HCT116 (cell line): ENCODE data around the gene CCDC70. TPM values are rescaled to one million over a fixed set of nuclear protein-coding genes. Genes with fewer than 3 reads are reported as not detected.

Experiments used
- ATAC-seq: fragments of 200-7000 bp; cut with Tn5 transposase; 2 replicates; pipeline ENCODE4 v1.9.1; 2020; ENCODE audit warnings: mild to moderate bottlenecking, moderate library complexity
- BruUV-seq: library from RNA; stranded (reverse); fragments of 400-500 nt; replicated peaks from 2 replicates; lab custom pipeline; 2021; lab: Mats Ljungman, UMichigan
- CTCF ChIA-PET: fragments of 300-600 bp; sonication (Branson Sonifier 250); formaldehyde crosslinking; loops from one replicate; lab custom pipeline; 2021; ENCODE audit warnings: antibody characterized with exemption; lab: Charles Lee
- POLR2A ChIA-PET: fragments of 300-600, 350-600 bp; sonication (Branson Sonifier 250); formaldehyde crosslinking; loops from one replicate; lab custom pipeline; 2021; ENCODE audit warnings: antibody characterized with exemption; lab: Charles Lee
- RAD21 ChIA-PET, 2 experiments: fragments of 300-600 bp; sonication (Branson Sonifier 250); formaldehyde crosslinking; loops; one replicate each; lab custom pipeline; 2023; ENCODE audit warnings: low total read pairs in 2 of 2; ENCODE audit not compliant: uncharacterized antibody in 2 of 2, unreplicated experiment in 2 of 2, low non-redundant PET in 1 of 2; lab: Charles Lee
- DNase-seq: peaks from one replicate; pipeline ENCODE4 v3.0.0-alpha.2; 2010; ENCODE audit warnings: low read depth, low spot score
- H2AFZ ChIP-seq: fragments of 200-600 bp; shearing (Covaris generic), sonication (generic); 2 replicates; pipeline ENCODE4 v1.6.1; 2017; ENCODE audit warnings: low read depth, mixed run types, mixed read lengths, antibody characterized with exemption, low read length; ENCODE audit not compliant: poor library complexity, severe bottlenecking
- H3K27ac ChIP-seq: 2 replicates; pipeline ENCODE4 v1.5.1; 2012; ENCODE audit warnings: low read depth, low read length
- H3K27me3 ChIP-seq: fragments of 200-600 bp; sonication (generic); 2 replicates; pipeline ENCODE4 v1.6.1; 2016; ENCODE audit warnings: mixed run types, low read length, mixed read lengths; ENCODE audit not compliant: insufficient read depth
- H3K36me3 ChIP-seq, 2 experiments: fragments of 200-500 bp in 1 of 2; fragments of 200-600 bp in 1 of 2; sonication (Bioruptor generic) in 1 of 2; sonication (generic) in 1 of 2; 2 replicates each; pipeline versions ENCODE4 v1.5.1 to v1.6.1; 2014 to 2016; ENCODE audit warnings: low read length in 2 of 2, inconsistent platforms in 1 of 2, mixed read lengths in 1 of 2, mixed run types in 1 of 2; ENCODE audit not compliant: insufficient read depth in 2 of 2, control insufficient read depth in 1 of 2
- H3K4me1 ChIP-seq, 2 experiments: fragments of 200-600 bp in 1 of 2; sonication (generic) in 1 of 2; 2 replicates each; pipeline versions ENCODE4 v1.5.1 to v1.6.1; 2012 to 2017; ENCODE audit warnings: low read length in 2 of 2, inconsistent platforms in 1 of 2, mild to moderate bottlenecking in 1 of 2, mixed read lengths in 1 of 2, mixed run types in 1 of 2, moderate library complexity in 1 of 2; ENCODE audit not compliant: insufficient read depth in 2 of 2, control insufficient read depth in 1 of 2
- H3K4me2 ChIP-seq: fragments of 200-600 bp; sonication (generic); 2 replicates; pipeline ENCODE4 v1.6.1; 2017; ENCODE audit warnings: mixed run types, low read length, mixed read lengths
- H3K4me3 ChIP-seq, 2 experiments: fragments of 200-600 bp in 1 of 2; sonication (generic) in 1 of 2; replicated peaks in 1 of 2; 2 replicates each; pipeline ENCODE4 v1.5.1; 2011 to 2016; ENCODE audit warnings: low read length in 2 of 2, control low read depth in 1 of 2, low read depth in 1 of 2, mild to moderate bottlenecking in 1 of 2, mixed read lengths in 1 of 2, mixed run types in 1 of 2
- H3K79me2 ChIP-seq: fragments of 200-600 bp; sonication (generic); 2 replicates; pipeline ENCODE4 v1.6.1; 2017; ENCODE audit warnings: mild to moderate bottlenecking, mixed run types, low read length, moderate library complexity, mixed read lengths; ENCODE audit not compliant: insufficient read depth
- H3K9ac ChIP-seq: fragments of 200-600 bp; sonication (generic); 2 replicates; pipeline ENCODE4 v1.6.1; 2016; ENCODE audit warnings: low read length, mixed read lengths
- H3K9me2 ChIP-seq: fragments of 200-600 bp; sonication (generic), shearing (Covaris generic); 2 replicates; pipeline ENCODE4 v1.6.1; 2017; ENCODE audit warnings: mixed run types, mild to moderate bottlenecking, moderate library complexity; ENCODE audit not compliant: insufficient read depth
- H3K9me3 ChIP-seq, 2 experiments: fragments of 200-500 bp in 1 of 2; fragments of 200-600 bp in 1 of 2; sonication (Bioruptor generic) in 1 of 2; sonication (generic) in 1 of 2; 2 replicates each; pipeline ENCODE4 v1.6.1; 2014 to 2017; ENCODE audit warnings: low read length in 2 of 2, mixed read lengths in 2 of 2, inconsistent platforms in 1 of 2, low read depth in 1 of 2, mild to moderate bottlenecking in 1 of 2, mixed run types in 1 of 2, moderate library complexity in 1 of 2; ENCODE audit not compliant: control insufficient read depth in 1 of 2, insufficient read depth in 1 of 2
- H4K20me1 ChIP-seq: fragments of 200-600 bp; sonication (generic), shearing (Covaris generic); 2 replicates; pipeline ENCODE4 v1.6.1; 2017; ENCODE audit warnings: mixed run types, mild to moderate bottlenecking, moderate library complexity; ENCODE audit not compliant: insufficient read depth
- ATF3 ChIP-seq: IDR thresholded peaks from 2 replicates; pipeline ENCODE4 v1.6.1; 2012
- CTCF ChIP-seq, 3 experiments: fragments of 200-600 bp in 1 of 3; sonication (generic) in 1 of 3; IDR thresholded peaks in 2 of 3; conservative IDR thresholded peaks in 1 of 3; 2 replicates each; pipeline ENCODE4 v1.5.1; 2012 to 2017; ENCODE audit warnings: low read depth in 2 of 3, low read length in 2 of 3, antibody characterized with exemption in 1 of 3, borderline replicate concordance in 1 of 3, control low read depth in 1 of 3, mild to moderate bottlenecking in 1 of 3, mixed read lengths in 1 of 3, mixed run types in 1 of 3, moderate library complexity in 1 of 3; ENCODE audit not compliant: insufficient read depth in 1 of 3
- ELF1 ChIP-seq: IDR thresholded peaks from 2 replicates; pipeline ENCODE4 v1.6.1; 2012; ENCODE audit warnings: low read depth, borderline replicate concordance
- EZH2 ChIP-seq: fragments of 200-600 bp; sonication (generic); IDR thresholded peaks from 2 replicates; pipeline ENCODE4 v1.6.1; 2017; ENCODE audit warnings: antibody characterized with exemption, mixed run types
- EZH2phosphoT487 ChIP-seq: fragments of 200-600 bp; IDR thresholded peaks from 2 replicates; pipeline ENCODE4 v1.6.1; 2018; ENCODE audit warnings: antibody characterized with exemption, borderline replicate concordance
- POLR2A ChIP-seq: IDR thresholded peaks from 2 replicates; pipeline ENCODE4 v1.7.0; 2011; ENCODE audit warnings: borderline replicate concordance; ENCODE audit not compliant: insufficient read depth, insufficient read length; ENCODE audit errors: extremely low read depth
- SIN3A ChIP-seq: IDR thresholded peaks from 2 replicates; pipeline ENCODE4 v1.6.1; 2012; ENCODE audit warnings: low read depth
- SP1 ChIP-seq: IDR thresholded peaks from 2 replicates; pipeline ENCODE4 v1.6.1; 2012; ENCODE audit warnings: low read depth
- SRF ChIP-seq: IDR thresholded peaks from 2 replicates; pipeline ENCODE4 v1.6.1; 2012; ENCODE audit warnings: low read depth
- TCF7L2 ChIP-seq: IDR thresholded peaks from 2 replicates; pipeline ENCODE4 v1.7.0; 2011; ENCODE audit warnings: borderline replicate concordance, inconsistent platforms; ENCODE audit not compliant: insufficient read depth, insufficient read length; ENCODE audit errors: extremely low read depth
- YY1 ChIP-seq: IDR thresholded peaks from 2 replicates; pipeline ENCODE4 v1.6.1; 2011; ENCODE audit warnings: low read length, low read depth, moderate library complexity, mild to moderate bottlenecking; ENCODE audit not compliant: insufficient replicate concordance; ENCODE audit errors: extremely low read depth
- ZNF274 ChIP-seq: fragments of 200-500 bp; sonication (Bioruptor generic); IDR thresholded peaks from 2 replicates; pipeline ENCODE4 v1.6.1; 2014; ENCODE audit warnings: mild to moderate bottlenecking, low read depth, low read length, inconsistent platforms
- intact Hi-C: fragments of 100-400 bp; cut with micrococcal nuclease; formaldehyde crosslinking; loops from 2 replicates; pipeline ENCODE4 v1.10.0; 2022
- total RNA-seq: library from RNA; stranded (reverse); gene quantifications from one replicate; pipeline ENCODE4 v1.2.1, GENCODE V29; 2021; ENCODE audit not compliant: unreplicated experiment
- TF ChIP-seq, protein P1 (sequence below): IDR thresholded peaks from 2 replicates; pipeline ENCODE4 v1.6.1; 2012; ENCODE audit warnings: low read depth

The CCDC70 gene
- total RNA-seq, 1 experiment from 2014 or later: not detected

DNA sequence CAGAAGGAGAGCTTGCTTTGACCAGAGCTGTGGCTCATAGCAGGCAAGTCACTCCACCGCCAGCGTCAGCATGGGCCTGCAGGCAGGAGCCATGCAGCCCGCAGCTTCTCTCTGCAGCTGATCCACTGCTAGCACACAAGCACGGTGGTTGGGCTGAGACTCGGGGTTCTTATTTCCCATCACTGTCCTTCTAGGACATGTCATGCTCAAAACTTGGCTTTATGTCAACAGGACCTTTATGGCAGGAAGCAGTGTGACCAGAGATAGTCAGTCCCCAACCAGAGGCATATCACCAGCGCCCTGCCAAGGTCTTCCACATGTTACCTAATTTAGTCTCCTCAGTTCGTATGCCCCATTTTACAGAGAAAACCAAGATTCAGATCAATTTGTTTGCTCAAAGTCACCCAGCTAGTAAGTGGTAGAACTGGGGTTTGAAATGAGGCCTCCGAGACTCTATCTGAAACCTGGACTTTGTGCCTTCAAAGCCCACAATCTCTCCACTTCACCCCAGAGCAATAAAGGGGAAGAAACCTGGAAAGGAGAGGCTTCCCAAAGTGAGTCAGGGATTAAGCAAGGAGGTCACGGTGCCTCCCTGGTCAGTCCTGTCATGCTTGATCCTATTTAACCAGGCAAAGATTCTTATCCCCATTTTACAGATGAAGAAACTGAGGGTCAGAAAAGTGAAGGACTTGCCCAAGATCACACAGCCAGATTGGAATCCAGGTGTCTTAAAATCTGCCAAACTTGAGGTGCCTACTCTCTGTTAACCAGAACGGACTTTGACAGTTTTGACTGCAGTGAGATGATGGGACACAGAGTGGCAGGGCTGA is 21.8 kb upstream of the CCDC70 start:
- Histone ChIP-seq H3K79me2 (no peaks in the 10 kb centered on the region), H3K9me3 (no peaks in the 10 kb centered on the region), H3K27ac (no peak overlapping the region), H3K9ac (no peak overlapping the region), H3K4me3 (no peak overlapping the region), H3K9me2 (no peaks in the 10 kb centered on the region), H4K20me1 (no peaks in the 10 kb centered on the region), H3K4me1 (peaks cover 0 to 4% of the 10 kb centered on the region in 2 experiments; a peak in 1 of 4 replicates), H2AFZ (no peak overlapping the region)
- intact Hi-C loops: no loop called here
- POLR2A ChIA-PET: no interaction called here
- CTCF ChIA-PET: interaction anchor here (0.9 kb wide), 1 partner anchor 611 kb away, joined by 4 read pairs; the partner anchor contains the start of gene VPS36
- no TSS peak for BruUV-seq
- TF ChIP-seq SRF (no peak), SIN3A (no peak), ELF1 (no peak), EZH2 (no peak), ATF3 (no peak), ZNF274 (no peak)
- TF ChIP-seq, all 23 proteins: peak for 0
- no peak for ATAC-seq
- no peak for DNase-seq
- RAD21 ChIA-PET: no interaction called here
- Histone ChIP-seq H3K36me3 (no peaks in the 10 kb centered on the region), H3K4me2 (no peak overlapping the region), H3K27me3 (no peaks in the 10 kb centered on the region)

- BruUV-seq: no TSS peak
- ChIA-PET RAD21 (no interaction called here), POLR2A (no interaction called here), CTCF (no interaction called here)
- DNase-seq (no peak), ATAC-seq (no peak)
- Histone ChIP-seq H3K4me2 (no peak overlapping the region), H4K20me1 (no peaks in the 10 kb centered on the region), H3K36me3 (no peaks in the 10 kb centered on the region), H3K79me2 (no peaks in the 10 kb centered on the region), H2AFZ (no peak overlapping the region), H3K27ac (no peak overlapping the region), H3K4me3 (no peak overlapping the region), H3K9me3 (no peaks in the 10 kb centered on the region), H3K9me2 (no peaks in the 10 kb centered on the region), H3K27me3 (no peaks in the 10 kb centered on the region), H3K9ac (no peak overlapping the region), H3K4me1 (peaks cover 3 to 14% of the 10 kb centered on the region in 2 experiments; a peak in 3 of 4 replicates)
- intact Hi-C loops: no loop called here
- TF ChIP-seq POLR2A: no peak
- no peak for TF ChIP-seq EZH2phosphoT487
- no peak for TF ChIP-seq CTCF (IDR thresholded peaks at IDR 0.05 in 2 of 3, conservative IDR thresholded peaks at IDR 0.05 in 1 of 3; ENCODE audit: borderline replicate concordance in 1 of 3, insufficient read depth in 1 of 3, low read depth in 2 of 3, low read length in 2 of 3)
- TF ChIP-seq, protein P1, sequence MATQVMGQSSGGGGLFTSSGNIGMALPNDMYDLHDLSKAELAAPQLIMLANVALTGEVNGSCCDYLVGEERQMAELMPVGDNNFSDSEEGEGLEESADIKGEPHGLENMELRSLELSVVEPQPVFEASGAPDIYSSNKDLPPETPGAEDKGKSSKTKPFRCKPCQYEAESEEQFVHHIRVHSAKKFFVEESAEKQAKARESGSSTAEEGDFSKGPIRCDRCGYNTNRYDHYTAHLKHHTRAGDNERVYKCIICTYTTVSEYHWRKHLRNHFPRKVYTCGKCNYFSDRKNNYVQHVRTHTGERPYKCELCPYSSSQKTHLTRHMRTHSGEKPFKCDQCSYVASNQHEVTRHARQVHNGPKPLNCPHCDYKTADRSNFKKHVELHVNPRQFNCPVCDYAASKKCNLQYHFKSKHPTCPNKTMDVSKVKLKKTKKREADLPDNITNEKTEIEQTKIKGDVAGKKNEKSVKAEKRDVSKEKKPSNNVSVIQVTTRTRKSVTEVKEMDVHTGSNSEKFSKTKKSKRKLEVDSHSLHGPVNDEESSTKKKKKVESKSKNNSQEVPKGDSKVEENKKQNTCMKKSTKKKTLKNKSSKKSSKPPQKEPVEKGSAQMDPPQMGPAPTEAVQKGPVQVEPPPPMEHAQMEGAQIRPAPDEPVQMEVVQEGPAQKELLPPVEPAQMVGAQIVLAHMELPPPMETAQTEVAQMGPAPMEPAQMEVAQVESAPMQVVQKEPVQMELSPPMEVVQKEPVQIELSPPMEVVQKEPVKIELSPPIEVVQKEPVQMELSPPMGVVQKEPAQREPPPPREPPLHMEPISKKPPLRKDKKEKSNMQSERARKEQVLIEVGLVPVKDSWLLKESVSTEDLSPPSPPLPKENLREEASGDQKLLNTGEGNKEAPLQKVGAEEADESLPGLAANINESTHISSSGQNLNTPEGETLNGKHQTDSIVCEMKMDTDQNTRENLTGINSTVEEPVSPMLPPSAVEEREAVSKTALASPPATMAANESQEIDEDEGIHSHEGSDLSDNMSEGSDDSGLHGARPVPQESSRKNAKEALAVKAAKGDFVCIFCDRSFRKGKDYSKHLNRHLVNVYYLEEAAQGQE: no peak
- TF ChIP-seq SP1: no peak
- TF ChIP-seq YY1: no peak
- no peak for TF ChIP-seq ATF3
- TF ChIP-seq TCF7L2: no peak
These were observed 20.9 kb upstream of the CCDC70 start for GRCh38 chr13:51840917-51841316.
